Stimulated activated CD4-positive, alpha-beta T cell treated with anti-CD3 and anti-CD28 coated beads, Interleukin-2, amount 100 ng/mL, for 4 hours (primary cell): ENCODE measurements around the gene ZNF441.
"Not testable (repeated sequence)": the region's sequence is repeated elsewhere in the genome, so short reads cannot be mapped to it uniquely, and the experiment has no call there.

ENCODE experiments used
- DNase-seq: peaks from one replicate; pipeline ENCODE4 v3.0.0-alpha.2; 2020; ENCODE audit warnings: low read depth

The ZNF441 gene

GRCh38 chr19:11780431-11781020, 13.7 kb downstream of the ZNF441 start:
- no peak for DNase-seq

- DNase-seq = no peak
Measured at GRCh38 chr19:11781295-11782057, 14.7 kb downstream of the ZNF441 start.

- DNase-seq = no peak
Measured at GRCh38 chr19:11783767-11784166, 17.0 kb downstream of the ZNF441 start.

GRCh38 chr19:11784356-11784755, 17.6 kb downstream of the ZNF441 start:
- no peak for DNase-seq

GRCh38 chr19:11787536-11787935, 20.7 kb downstream of the ZNF441 start:
- no peak for DNase-seq

GRCh38 chr19:11792942-11793341, 26.1 kb downstream of the ZNF441 start:
- no peak for DNase-seq

- DNase-seq = peak; percentile 68
Measured at GRCh38 chr19:11797491-11797890, 30.7 kb downstream of the ZNF441 start.

GRCh38 chr19:11798391-11799330, 31.9 kb downstream of the ZNF441 start, which contains the start of gene ZNF491:
Gene ZNF491 (plus strand): TSS chr19:11798523. CDS start chr19:11805954, 7,431 bp downstream.
- DNase-seq = peak; percentile 81

- no peak for DNase-seq
Measured at GRCh38 chr19:11806354-11807098, 39.7 kb downstream of the ZNF441 start.

GRCh38 chr19:11807099-11807380, 40.2 kb downstream of the ZNF441 start:
- no peak for DNase-seq

GRCh38 chr19:11813703-11814028, 46.9 kb downstream of the ZNF441 start:
- DNase-seq = no peak

GRCh38 chr19:11814029-11814699, 47.4 kb downstream of the ZNF441 start, which contains the start of gene ZNF440:
Gene ZNF440 (plus strand): TSS chr19:11814273. CDS start chr19:11814448, 175 bp downstream.
- DNase-seq = peak; percentile 72

GRCh38 chr19:11814700-11815035, 47.9 kb downstream of the ZNF441 start:
- DNase-seq = no peak

GRCh38 chr19:11821474-11822109, 54.8 kb downstream of the ZNF441 start:
- no peak for DNase-seq

- DNase-seq = not testable (repeated sequence)
Measured at GRCh38 chr19:11828957-11829876, 62.4 kb downstream of the ZNF441 start.

GRCh38 chr19:11832253-11832912, 65.6 kb downstream of the ZNF441 start:
- DNase-seq = no peak

GRCh38 chr19:11833541-11833940, 66.7 kb downstream of the ZNF441 start:
- no peak for DNase-seq
